GM12864 (cell line): ENCODE measurements around the gene ATP2C1.

Experiments used
- DNase-seq: peaks from one replicate; pipeline ENCODE4 v3.0.0-alpha.2; 2011; ENCODE audit warnings: low read depth
- H3K4me3 ChIP-seq: 2 replicates; pipeline ENCODE4 v1.5.1; 2011; ENCODE audit warnings: mild to moderate bottlenecking, low read depth, low read length, control low read depth
- TF ChIP-seq, protein P1 (sequence below): IDR thresholded peaks from 2 replicates; pipeline ENCODE4 v1.5.1; 2011; ENCODE audit warnings: low read depth, mild to moderate bottlenecking, moderate library complexity, low read length, control low read depth, inconsistent platforms; ENCODE audit errors: missing control alignments

ATP2C1 gene

DNA sequence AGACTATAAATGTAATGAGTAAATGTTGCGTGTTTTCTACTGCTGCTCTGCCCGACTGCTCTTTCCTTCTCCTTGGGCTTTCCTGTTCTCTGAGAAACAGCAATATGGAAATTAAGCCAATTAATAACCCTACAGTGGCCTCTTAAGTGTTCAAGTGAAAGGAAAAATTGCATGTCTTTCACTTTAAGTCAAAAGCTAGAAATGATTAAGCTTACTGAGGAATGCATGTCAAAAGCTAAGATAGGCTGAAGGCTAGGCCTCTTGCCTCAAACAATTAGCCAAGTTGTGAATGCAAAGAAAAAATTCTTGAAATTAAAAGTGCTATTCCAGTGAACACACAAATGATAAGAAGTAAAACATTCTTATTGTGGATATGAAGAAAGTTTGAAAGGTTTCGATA lies 55.0 kb downstream of the ATP2C1 start:
- DNase-seq: no peak
- no peak overlapping the region for H3K4me3 ChIP-seq
- TF ChIP-seq, protein P1, sequence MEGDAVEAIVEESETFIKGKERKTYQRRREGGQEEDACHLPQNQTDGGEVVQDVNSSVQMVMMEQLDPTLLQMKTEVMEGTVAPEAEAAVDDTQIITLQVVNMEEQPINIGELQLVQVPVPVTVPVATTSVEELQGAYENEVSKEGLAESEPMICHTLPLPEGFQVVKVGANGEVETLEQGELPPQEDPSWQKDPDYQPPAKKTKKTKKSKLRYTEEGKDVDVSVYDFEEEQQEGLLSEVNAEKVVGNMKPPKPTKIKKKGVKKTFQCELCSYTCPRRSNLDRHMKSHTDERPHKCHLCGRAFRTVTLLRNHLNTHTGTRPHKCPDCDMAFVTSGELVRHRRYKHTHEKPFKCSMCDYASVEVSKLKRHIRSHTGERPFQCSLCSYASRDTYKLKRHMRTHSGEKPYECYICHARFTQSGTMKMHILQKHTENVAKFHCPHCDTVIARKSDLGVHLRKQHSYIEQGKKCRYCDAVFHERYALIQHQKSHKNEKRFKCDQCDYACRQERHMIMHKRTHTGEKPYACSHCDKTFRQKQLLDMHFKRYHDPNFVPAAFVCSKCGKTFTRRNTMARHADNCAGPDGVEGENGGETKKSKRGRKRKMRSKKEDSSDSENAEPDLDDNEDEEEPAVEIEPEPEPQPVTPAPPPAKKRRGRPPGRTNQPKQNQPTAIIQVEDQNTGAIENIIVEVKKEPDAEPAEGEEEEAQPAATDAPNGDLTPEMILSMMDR: no peak

DNA sequence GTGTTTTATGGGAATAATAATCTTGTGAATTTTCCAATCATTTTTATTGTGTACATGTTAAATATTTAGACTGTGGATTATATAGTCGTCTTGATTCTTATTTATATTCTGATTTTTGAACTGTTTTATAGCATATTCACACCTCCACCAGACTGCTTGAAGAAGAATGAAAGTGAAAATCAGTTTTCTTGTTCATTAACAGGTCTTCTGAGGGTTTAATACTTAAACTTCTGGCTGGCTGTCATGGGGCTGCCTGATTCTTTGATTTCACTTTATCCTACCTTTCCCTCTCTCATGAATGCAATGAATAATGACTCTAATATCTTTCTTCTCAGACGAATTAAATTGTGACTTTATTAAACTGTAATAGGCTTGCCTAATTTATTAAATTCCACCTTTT lies 56.2 kb downstream of the ATP2C1 start:
- TF ChIP-seq, protein P1: no peak
- no peak for DNase-seq
- no peak overlapping the region for H3K4me3 ChIP-seq

GRCh38 chr3:130950641-130951040 lies 56.8 kb downstream of the ATP2C1 start:
- no peak overlapping the region for H3K4me3 ChIP-seq
- DNase-seq: no peak
- TF ChIP-seq, protein P1: no peak

DNA sequence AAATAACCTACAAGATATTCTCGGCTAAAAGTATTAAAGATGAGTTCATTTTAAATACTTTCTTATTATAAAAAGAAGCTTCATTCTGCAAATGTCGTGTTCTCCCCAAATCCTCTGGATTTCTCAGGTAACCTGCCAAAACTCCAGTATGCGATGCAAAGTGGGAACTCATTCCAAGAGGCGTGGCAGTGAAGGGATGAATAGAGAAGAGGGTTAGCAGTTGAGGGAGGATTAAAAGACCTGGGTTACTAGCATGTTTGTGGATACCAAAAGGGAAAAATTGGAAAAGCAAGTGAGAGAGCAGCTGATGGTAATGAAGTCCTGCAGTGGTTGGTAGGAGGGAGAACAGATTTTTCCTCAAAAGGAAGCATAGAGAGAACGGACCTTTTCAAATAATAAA lies 61.6 kb downstream of the ATP2C1 start:
- H3K4me3 ChIP-seq: no peak overlapping the region
- no peak for DNase-seq
- TF ChIP-seq, protein P1: no peak

DNA sequence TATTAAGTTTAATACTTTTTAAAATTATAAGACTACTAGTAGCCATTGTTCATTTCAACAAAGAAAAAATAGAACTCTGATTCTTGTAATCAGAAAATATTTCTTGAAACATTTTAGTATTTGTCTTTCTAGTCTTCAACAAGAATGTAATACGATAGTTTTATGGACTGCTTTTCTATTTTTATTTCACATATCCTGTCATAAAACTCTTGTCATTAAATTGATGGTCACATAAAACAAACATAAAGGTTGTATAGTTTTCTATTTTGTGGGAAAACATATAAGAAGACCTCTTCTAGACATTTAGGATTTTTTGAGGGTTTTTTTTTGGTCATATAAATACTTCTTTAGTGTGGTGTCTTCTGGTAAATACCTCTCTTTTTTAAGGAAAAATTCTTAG lies 62.4 kb downstream of the ATP2C1 start:
- TF ChIP-seq, protein P1: no peak
- no peak for DNase-seq
- H3K4me3 ChIP-seq: no peak overlapping the region

DNA sequence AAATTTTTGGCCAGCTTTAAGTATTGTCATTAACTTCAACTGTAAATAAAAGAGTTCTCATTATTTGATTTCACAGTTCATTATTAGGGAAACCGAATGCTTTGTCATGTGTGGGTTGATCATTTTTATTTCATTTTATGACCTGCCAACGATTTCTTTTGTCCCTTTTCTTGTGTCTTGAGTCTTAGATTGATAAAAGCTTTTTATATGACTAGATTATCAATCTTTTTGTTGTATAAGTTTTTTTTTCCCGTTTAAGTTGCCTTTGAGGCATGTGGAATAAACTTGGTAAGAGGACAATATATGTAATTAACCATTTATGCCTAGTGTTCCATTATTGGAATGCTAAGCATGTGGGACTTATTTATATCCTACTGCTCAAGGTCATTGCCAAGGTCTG lies 62.8 kb downstream of the ATP2C1 start:
- no peak overlapping the region for H3K4me3 ChIP-seq
- no peak for DNase-seq
- TF ChIP-seq, protein P1: no peak

DNA sequence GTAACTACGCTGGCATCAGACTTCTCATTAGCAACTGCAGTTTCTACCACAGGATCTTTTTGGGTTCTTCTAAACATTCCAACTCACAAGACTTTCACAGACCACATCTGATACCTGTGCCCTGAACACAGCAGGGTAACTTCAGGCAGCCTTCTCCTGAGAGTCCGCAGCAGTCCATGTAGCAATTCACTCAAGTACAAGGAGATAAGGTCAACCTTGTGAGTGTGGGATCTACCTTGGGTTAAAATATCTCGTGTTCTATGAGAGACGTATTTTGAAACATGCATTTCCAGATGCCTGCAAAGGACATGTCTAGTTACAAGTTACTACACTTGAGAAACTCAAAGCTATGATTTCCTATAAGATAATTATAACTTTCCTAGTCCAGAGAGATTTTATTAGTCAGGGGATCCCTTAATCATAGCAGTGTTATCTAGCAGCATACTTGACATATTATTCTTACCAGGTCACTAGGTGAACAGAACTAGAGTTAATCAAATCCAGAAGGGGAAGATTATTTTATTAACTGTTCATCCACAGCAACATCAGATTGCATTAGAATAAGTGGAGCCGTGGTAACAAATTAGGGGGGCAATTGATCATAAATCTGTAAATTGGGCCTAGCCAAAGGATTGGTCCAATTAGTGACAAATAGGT lies 66.4 kb downstream of the ATP2C1 start:
- H3K4me3 ChIP-seq: no peak overlapping the region
- TF ChIP-seq, protein P1: no peak
- no peak for DNase-seq
